DOHH2 (cell line): ENCODE measurements around the gene SYK.

Experiments
- H3F3A ChIP-seq: fragments of 200-600 bp; sonication (generic), shearing (Covaris generic); 2 replicates; pipeline ENCODE4 v1.6.0; 2016; ENCODE audit warnings: antibody characterized with exemption, mild to moderate bottlenecking; ENCODE audit not compliant: control insufficient read depth, insufficient read depth
- H3K27ac ChIP-seq: fragments of 200-600 bp; sonication (generic); 2 replicates; pipeline ENCODE4 v1.5.1; 2014; ENCODE audit warnings: low read depth, mild to moderate bottlenecking, low read length, moderate library complexity
- H3K27me3 ChIP-seq: fragments of 200-600 bp; sonication (generic); 2 replicates; pipeline ENCODE4 v1.6.1; 2014; ENCODE audit warnings: mild to moderate bottlenecking, low read length, mixed read lengths; ENCODE audit not compliant: control insufficient read depth
- H3K36me3 ChIP-seq: fragments of 200-600 bp; sonication (generic); 2 replicates; pipeline ENCODE4 v1.6.1; 2014; ENCODE audit warnings: mild to moderate bottlenecking, low read length, moderate library complexity, mixed read lengths; ENCODE audit not compliant: control insufficient read depth
- H3K4me1 ChIP-seq: fragments of 200-600 bp; sonication (generic); 2 replicates; pipeline ENCODE4 v1.6.1; 2014; ENCODE audit warnings: mild to moderate bottlenecking, low read length, mixed read lengths; ENCODE audit not compliant: control insufficient read depth
- H3K4me2 ChIP-seq: fragments of 200-600 bp; sonication (generic); 2 replicates; pipeline ENCODE4 v1.6.0; 2014; ENCODE audit warnings: mild to moderate bottlenecking, low read length, moderate library complexity
- H3K4me3 ChIP-seq: fragments of 200-600 bp; sonication (generic); 2 replicates; pipeline ENCODE4 v1.5.1; 2014; ENCODE audit warnings: mild to moderate bottlenecking, low read length, mixed read lengths
- H3K79me2 ChIP-seq: fragments of 200-600 bp; sonication (generic); 2 replicates; pipeline ENCODE4 v1.6.1; 2014; ENCODE audit warnings: mild to moderate bottlenecking, low read length, mixed read lengths; ENCODE audit not compliant: control insufficient read depth
- H3K9me2 ChIP-seq: fragments of 200-600 bp; sonication (generic); replicated peaks from 2 replicates; pipeline ENCODE4 v1.6.1; 2014; ENCODE audit warnings: mild to moderate bottlenecking, low read length, mixed read lengths; ENCODE audit not compliant: control insufficient read depth
- H3K9me3 ChIP-seq: fragments of 200-600 bp; sonication (generic); 2 replicates; pipeline ENCODE4 v1.6.1; 2014; ENCODE audit warnings: antibody characterized with exemption, low read length, mixed read lengths; ENCODE audit not compliant: control insufficient read depth, insufficient read depth
- H4K20me1 ChIP-seq: fragments of 200-600 bp; sonication (generic); 2 replicates; pipeline ENCODE4 v1.6.0; 2014; ENCODE audit warnings: low read depth, mild to moderate bottlenecking, antibody characterized with exemption, low read length, moderate library complexity; ENCODE audit not compliant: control insufficient read depth, insufficient read depth
- CTCF ChIP-seq: fragments of 200-600 bp; sonication (generic); IDR thresholded peaks from one replicate; pipeline ENCODE4 v1.5.1; 2014; ENCODE audit warnings: antibody characterized with exemption, mild to moderate bottlenecking, low read depth, low read length; ENCODE audit not compliant: poor library complexity, severe bottlenecking
- EZH2phosphoT487 ChIP-seq: fragments of 200-600 bp; sonication (generic); IDR thresholded peaks from 2 replicates; pipeline ENCODE4 v1.6.1; 2017; ENCODE audit warnings: borderline replicate concordance, mild to moderate bottlenecking, antibody characterized with exemption, low read length, moderate library complexity, mixed read lengths

SYK gene

DNA sequence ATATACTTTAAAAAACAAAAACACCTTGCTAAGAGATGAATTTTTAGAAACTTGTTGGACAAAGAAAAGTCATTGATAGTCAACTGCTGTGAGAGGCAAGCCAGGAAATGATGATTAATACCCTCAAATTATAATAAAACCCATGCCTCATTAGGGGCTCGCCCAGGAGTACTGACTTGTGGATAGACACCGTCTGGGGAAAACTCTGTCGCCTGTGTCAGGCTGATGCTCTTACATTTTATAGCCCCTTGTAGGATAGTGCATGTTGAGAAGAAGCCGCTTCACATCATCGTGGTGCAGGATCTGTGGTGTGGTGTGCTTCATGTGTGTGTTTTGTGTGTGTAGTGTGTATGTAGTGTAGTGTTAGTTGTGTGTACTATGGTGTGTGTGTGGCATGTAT is 39.1 kb downstream of the SYK start:
- Histone ChIP-seq H3K9me3 (no peaks in the 10 kb centered on the region), H3K27me3 (no peaks in the 10 kb centered on the region), H3K79me2 (peaks cover 93% of the 10 kb centered on the region), H3K36me3 (peaks cover 96% of the 10 kb centered on the region), H3K9me2 (no peaks in the 10 kb centered on the region), H3K4me2 (no peak overlapping the region), H3K27ac (no peak overlapping the region), H3K4me3 (no peak overlapping the region), H4K20me1 (peaks cover 30% of the 10 kb centered on the region), H3K4me1 (peaks cover 23% of the 10 kb centered on the region), H3F3A (peaks cover 12% of the 10 kb centered on the region)
- TF ChIP-seq EZH2phosphoT487: no peak
- no peak for TF ChIP-seq CTCF

- H3K79me2 ChIP-seq: peaks cover 88% of the 10 kb centered on the region
- no peaks in the 10 kb centered on the region for H3K27me3 ChIP-seq
- H3K4me3 ChIP-seq: no peak overlapping the region
- H3K9me3 ChIP-seq: no peaks in the 10 kb centered on the region
- TF ChIP-seq CTCF (no peak), EZH2phosphoT487 (no peak)
- H3K4me1 ChIP-seq: peaks cover 18% of the 10 kb centered on the region
- H4K20me1 ChIP-seq: peaks cover 30% of the 10 kb centered on the region
- no peak overlapping the region for H3K27ac ChIP-seq
- H3K4me2 ChIP-seq: no peak overlapping the region
- H3K36me3 ChIP-seq: peaks cover 98% of the 10 kb centered on the region
- no peaks in the 10 kb centered on the region for H3K9me2 ChIP-seq
- H3F3A ChIP-seq: peaks cover 11% of the 10 kb centered on the region
Observed at GRCh38 chr9:90841213-90841612, 39.6 kb downstream of the SYK start.

GRCh38 chr9:90841615-90842014 is 40.0 kb downstream of the SYK start:
- H3K27me3 ChIP-seq: no peaks in the 10 kb centered on the region
- H3K27ac ChIP-seq: no peak overlapping the region
- peaks cover 30% of the 10 kb centered on the region for H4K20me1 ChIP-seq
- no peak for TF ChIP-seq EZH2phosphoT487
- TF ChIP-seq CTCF: no peak
- no peaks in the 10 kb centered on the region for H3K9me3 ChIP-seq
- H3K4me2 ChIP-seq: no peak overlapping the region
- H3K79me2 ChIP-seq: peaks cover 84% of the 10 kb centered on the region
- peaks cover 98% of the 10 kb centered on the region for H3K36me3 ChIP-seq
- H3K9me2 ChIP-seq: no peaks in the 10 kb centered on the region
- H3K4me3 ChIP-seq: no peak overlapping the region
- H3F3A ChIP-seq: peaks cover 11% of the 10 kb centered on the region
- H3K4me1 ChIP-seq: peaks cover 14% of the 10 kb centered on the region
